Effector CD4-positive, alpha-beta T cell (primary cell): ENCODE results near the gene NUTF2.
"Not testable (repeated sequence)": the region's sequence is repeated elsewhere in the genome, so short reads cannot be mapped to it uniquely, and the experiment has no call there.

Experiments used
- DNase-seq: peaks from one replicate; pipeline ENCODE4 v3.0.0-alpha.2; 2020
- total RNA-seq: gene quantifications from one replicate; lab custom pipeline; 2026; lab: John Stamatoyannopoulos, UW

Gene NUTF2
- total RNA-seq = 26.1 reads per million, percentile 53 among the genes with 10 or more reads in this experiment

- DNase-seq = peak; percentile 96
Observed at GRCh38 chr16:67846320-67847063, at the start of gene NUTF2. TSS of gene NUTF2 (plus strand) at chr16:67846933. CDS start at chr16:67865131, 18,198 bp downstream.

- no peak for DNase-seq
Observed at GRCh38 chr16:67800338-67800926, 46.3 kb upstream of the NUTF2 start.

GRCh38 chr16:67801241-67801640 lies 45.5 kb upstream of the NUTF2 start:
- DNase-seq = no peak

- no peak for DNase-seq
Observed at GRCh38 chr16:67801883-67802282, 44.9 kb upstream of the NUTF2 start.

- no peak for DNase-seq
Observed at GRCh38 chr16:67803894-67804293, 42.8 kb upstream of the NUTF2 start.

GRCh38 chr16:67804853-67805542 lies 41.7 kb upstream of the NUTF2 start:
- DNase-seq = no peak

GRCh38 chr16:67805718-67806427 lies 40.9 kb upstream of the NUTF2 start:
- no peak for DNase-seq

- peak; percentile 95 for DNase-seq
Observed at GRCh38 chr16:67806428-67807147, 40.1 kb upstream of the NUTF2 start, which contains the start of the genes RANBP10 and TSNAXIP1. TSS of gene RANBP10 (minus strand) at chr16:67806560. CDS start at chr16:67806536, 24 bp downstream. TSS of gene TSNAXIP1 (plus strand) at chr16:67806889. CDS start at chr16:67807150, 261 bp downstream.

- DNase-seq = no peak
Observed at GRCh38 chr16:67807148-67807682, 39.5 kb upstream of the NUTF2 start.

- DNase-seq = no peak
Observed at GRCh38 chr16:67811899-67812298, 34.8 kb upstream of the NUTF2 start.

- DNase-seq = no peak
Observed at GRCh38 chr16:67814567-67814966, 32.2 kb upstream of the NUTF2 start.

GRCh38 chr16:67820608-67821259 lies 26.0 kb upstream of the NUTF2 start:
- no peak for DNase-seq

- no peak for DNase-seq
Observed at GRCh38 chr16:67822511-67822910, 24.2 kb upstream of the NUTF2 start.

- no peak for DNase-seq
Observed at GRCh38 chr16:67825119-67825518, 21.6 kb upstream of the NUTF2 start.

GRCh38 chr16:67825906-67826305 lies 20.8 kb upstream of the NUTF2 start:
- no peak for DNase-seq

- no peak for DNase-seq
Observed at GRCh38 chr16:67828651-67829050, 18.1 kb upstream of the NUTF2 start.

- no peak for DNase-seq
Observed at GRCh38 chr16:67833030-67833414, 13.7 kb upstream of the NUTF2 start.

GRCh38 chr16:67833415-67834241 lies 13.1 kb upstream of the NUTF2 start:
- DNase-seq = peak; percentile 91

GRCh38 chr16:67834242-67834614 lies 12.5 kb upstream of the NUTF2 start:
- DNase-seq = no peak

- not testable (repeated sequence) for DNase-seq
Observed at GRCh38 chr16:67837190-67837589, 9.5 kb upstream of the NUTF2 start.
